ENCODE measurements around the gene ZNF222.

Gene ZNF222

DNA sequence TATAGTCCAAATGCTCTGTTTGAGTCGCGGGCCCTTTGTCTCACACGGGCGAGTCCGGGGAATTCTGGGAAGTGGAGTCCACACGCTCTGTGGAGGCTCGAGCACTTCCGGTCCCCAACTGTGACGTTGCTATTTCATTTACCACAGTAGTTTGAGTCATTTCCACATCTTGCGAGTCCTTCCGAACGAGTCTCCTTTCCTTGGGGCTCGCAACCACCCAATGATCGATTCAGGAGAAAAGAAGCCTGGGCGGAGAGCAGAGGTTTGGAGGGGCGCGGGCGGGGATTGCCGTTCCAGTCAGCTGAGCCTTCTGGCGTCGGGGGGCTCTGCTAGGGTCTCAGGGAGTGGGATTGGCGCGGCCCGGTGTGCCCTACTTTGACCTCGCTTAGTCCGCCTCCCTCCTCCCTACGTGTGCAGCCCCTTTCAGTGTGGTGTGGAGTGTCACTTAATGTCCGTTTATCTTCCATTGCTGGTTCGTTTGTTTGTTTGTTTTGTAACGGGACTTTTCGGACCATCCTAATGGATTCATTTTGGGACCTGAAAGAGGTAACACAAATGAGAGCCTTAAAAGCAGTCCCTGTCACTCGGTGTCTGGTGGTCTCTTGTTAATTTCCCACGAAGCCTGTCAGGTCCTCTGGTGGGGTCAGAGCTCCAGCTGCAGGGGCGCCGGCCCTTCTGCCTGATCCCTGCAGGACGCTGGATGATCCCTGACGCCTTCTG, at the start of gene ZNF222:
Gene ZNF222 (plus strand): TSS at position 163 of the 720 bp plus-strand sequence. CDS start 58 bp downstream, at position 221.
- Mint-ChIP-seq H3K27me3 (no peaks in the 10 kb centered on the region), H3K4me3 (peak within 1 kb of the TSS; percentile 97 to 99), H3K4me1 (peaks cover 19% of the 10 kb centered on the region), H3K27ac (peak within 1 kb of the TSS; percentile 97), H3K9me3 (peaks cover 26 to 47% of the 10 kb centered on the region in 2 donors)
- DNase-seq (peak; percentile 69 to 80), ATAC-seq (peak; percentile 100)

DNA sequence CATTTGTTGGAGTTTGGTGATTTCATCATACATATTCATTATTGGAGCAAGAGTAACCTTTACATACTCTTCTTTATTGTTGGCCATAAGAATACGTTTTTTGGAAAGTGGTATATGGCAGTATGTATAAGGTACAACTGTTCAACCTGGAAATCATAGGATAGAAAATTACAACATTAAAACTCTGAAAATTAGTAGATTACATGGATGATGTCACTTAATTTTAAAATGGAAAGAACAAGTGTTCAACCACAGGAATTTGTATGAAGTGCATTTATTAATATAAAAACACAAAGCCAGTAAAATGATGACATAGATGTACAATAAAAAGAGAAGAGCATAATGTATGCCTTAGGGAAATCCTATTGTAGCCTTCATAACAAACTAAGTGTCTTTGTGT, 48.4 kb upstream of the ZNF222 start:
- H3K9me3 Mint-ChIP-seq, result peaks cover 36 to 46% of the 10 kb centered on the region in 2 donors
- H3K27me3 Mint-ChIP-seq, result no peaks in the 10 kb centered on the region
- DNase-seq (no peak), ATAC-seq (no peak)
- H3K4me3 Mint-ChIP-seq, result no peak overlapping the region
- H3K27ac Mint-ChIP-seq, result no peak overlapping the region
- H3K4me1 Mint-ChIP-seq, result no peaks in the 10 kb centered on the region

DNA sequence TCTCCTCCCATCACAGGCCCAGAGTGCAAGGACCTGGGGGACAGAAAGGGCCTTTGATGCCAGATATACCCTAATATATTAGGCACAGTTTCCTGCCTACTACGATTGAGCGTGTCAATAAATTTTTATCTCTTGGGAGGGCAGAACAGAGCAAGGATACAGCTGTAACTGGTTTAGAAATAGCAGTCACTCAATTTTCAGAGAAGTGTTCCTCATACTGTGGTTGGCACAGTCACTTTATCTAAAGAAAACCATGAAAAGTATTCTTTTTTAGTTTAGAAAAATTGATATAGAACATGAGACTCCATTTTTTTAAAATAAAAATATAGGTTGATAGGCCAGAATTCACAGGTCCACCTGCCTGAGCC, 41.7 kb upstream of the ZNF222 start:
- H3K27me3 Mint-ChIP-seq, result no peaks in the 10 kb centered on the region
- peak overlapping the region; percentile 73 to 98 for H3K4me3 Mint-ChIP-seq
- DNase-seq (no peak), ATAC-seq (no peak)
- no peak overlapping the region for H3K27ac Mint-ChIP-seq
- peaks cover 15% of the 10 kb centered on the region for H3K4me1 Mint-ChIP-seq
- peaks cover 8 to 22% of the 10 kb centered on the region in 2 donors for H3K9me3 Mint-ChIP-seq

DNA sequence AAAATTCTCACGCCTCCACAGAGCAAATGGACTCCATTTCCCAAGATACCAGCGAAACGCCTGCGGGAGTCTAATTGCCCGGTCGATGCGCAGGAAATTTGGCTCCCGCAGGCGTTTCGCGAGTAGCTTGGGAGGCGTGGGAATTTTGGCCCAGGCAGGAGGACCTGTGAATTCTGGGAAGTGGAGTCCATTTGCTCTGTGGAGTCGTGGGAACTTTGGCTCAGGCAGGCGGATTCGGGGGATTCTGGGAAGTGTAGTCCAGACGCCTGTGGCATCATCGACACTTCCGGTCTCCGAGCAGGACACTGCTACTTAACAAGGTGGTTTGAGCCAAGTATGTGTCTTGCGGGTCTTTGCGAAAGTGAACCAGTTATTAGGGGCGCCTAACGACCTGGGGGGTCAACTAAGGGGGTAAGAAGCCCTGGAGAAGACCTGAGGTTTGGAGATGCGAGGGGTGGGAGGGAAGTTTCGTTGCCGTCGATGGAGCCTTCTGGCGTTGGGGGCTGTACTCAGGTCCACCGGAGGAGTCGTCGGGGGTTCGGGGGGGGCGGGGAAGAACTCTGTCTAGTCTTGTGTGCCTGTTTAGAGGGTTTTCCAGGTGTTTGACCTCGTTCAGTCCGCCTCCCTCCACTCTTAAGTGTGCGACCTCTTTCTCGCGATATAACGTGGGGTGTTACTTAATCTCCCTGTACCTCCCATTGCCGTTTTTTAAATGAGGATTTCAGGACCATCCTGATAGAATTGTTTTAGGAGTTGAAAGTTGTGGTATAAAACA, 41.1 kb upstream of the ZNF222 start, which contains the start of gene ZNF155:
Gene ZNF155 (plus strand): TSS at position 277 of the 775 bp plus-strand sequence. CDS start 4,356 bp downstream, outside the sequence.
- H3K4me3 Mint-ChIP-seq, result peak within 1 kb of the TSS; percentile 94 to 98
- peaks cover 15% of the 10 kb centered on the region for H3K4me1 Mint-ChIP-seq
- H3K27me3 Mint-ChIP-seq, result no peaks in the 10 kb centered on the region
- peak within 1 kb of the TSS; percentile 99 for H3K27ac Mint-ChIP-seq
- DNase-seq (peak; percentile 66 to 69), ATAC-seq (peak; percentile 95)
- peaks cover 14 to 28% of the 10 kb centered on the region in 2 donors for H3K9me3 Mint-ChIP-seq

DNA sequence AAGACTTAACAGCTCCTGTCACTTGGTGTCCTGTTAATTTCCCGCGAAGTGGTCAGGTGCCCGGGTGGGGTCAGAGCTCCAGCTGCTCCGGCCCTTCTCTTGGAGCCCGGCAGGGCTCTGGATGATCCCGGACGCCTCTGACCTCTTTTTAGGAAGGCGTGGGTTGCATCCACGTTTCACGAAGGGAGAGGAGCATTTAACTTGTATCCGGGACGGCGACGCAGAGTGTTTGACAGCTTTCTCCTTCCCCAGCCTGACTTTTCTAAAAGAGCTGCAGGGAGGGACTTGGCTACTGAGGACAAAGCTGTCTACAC, 40.5 kb upstream of the ZNF222 start:
- peaks cover 15% of the 10 kb centered on the region for H3K4me1 Mint-ChIP-seq
- H3K27me3 Mint-ChIP-seq, result no peaks in the 10 kb centered on the region
- DNase-seq, result peak in 1 of 2 donors; percentile 9
- peaks cover 16 to 33% of the 10 kb centered on the region in 2 donors for H3K9me3 Mint-ChIP-seq
- H3K27ac Mint-ChIP-seq, result peak overlapping the region; percentile 99
- ATAC-seq, result peak; percentile 29
- H3K4me3 Mint-ChIP-seq, result peak overlapping the region; percentile 94 to 98

DNA sequence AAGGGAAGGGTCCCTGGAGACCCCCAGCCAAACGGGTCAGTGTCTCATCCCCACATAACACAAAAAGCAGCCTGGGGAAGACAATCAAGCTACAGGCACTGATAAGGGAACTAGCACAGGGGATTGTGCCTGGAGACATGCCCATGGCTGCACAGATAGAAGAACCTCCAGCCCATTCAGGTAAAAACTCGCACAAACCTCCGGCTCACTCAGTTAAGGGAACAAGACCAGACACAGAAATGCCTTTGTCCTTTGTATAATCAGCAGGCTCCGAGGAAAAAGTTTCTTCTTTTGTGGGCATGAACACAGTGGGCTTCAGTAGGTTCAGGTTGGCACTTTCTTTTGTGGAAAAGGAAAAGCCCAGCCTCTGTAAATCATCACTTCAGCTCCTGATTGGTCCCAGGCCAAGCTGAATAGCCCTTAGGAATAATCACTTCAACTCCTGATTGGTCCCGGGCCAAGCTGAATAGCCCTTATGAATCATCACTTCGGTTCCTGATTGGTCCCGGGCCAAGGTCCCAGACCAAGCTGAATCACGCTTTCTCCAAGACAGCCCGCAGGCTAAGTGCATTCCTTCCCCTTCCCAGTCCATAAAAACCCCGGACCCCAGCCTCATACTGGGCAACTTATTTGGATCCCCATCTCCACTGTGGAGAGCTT, 27.4 kb upstream of the ZNF222 start:
- H3K27me3 Mint-ChIP-seq, result no peaks in the 10 kb centered on the region
- no peak overlapping the region for H3K27ac Mint-ChIP-seq
- H3K4me1 Mint-ChIP-seq, result peaks cover 11% of the 10 kb centered on the region
- H3K4me3 Mint-ChIP-seq, result no peak overlapping the region
- peaks cover 46 to 47% of the 10 kb centered on the region in 2 donors for H3K9me3 Mint-ChIP-seq
- DNase-seq (no peak), ATAC-seq (no peak)

DNA sequence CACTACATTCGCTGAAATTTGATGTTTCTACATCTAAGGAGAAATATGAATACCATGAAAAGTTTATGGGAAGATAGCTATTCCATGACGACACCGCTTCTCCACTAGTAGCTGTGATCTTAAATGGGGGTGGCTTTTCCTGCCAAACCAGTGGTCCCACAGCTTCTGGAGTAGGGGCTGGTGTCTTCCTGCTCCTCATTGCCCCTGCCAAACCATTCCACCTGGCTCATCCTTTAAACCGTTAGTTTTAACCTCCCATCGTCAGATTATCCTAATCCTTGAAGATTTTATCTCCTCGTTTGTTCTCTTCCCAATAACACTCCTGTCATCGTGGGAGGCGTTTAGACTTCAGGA, 23.0 kb upstream of the ZNF222 start:
- peaks cover 17% of the 10 kb centered on the region for H3K4me1 Mint-ChIP-seq
- no peak for ATAC-seq
- peak overlapping the region; percentile 97 to 98 for H3K4me3 Mint-ChIP-seq
- no peak for DNase-seq
- peaks cover 47 to 50% of the 10 kb centered on the region in 2 donors for H3K9me3 Mint-ChIP-seq
- no peaks in the 10 kb centered on the region for H3K27me3 Mint-ChIP-seq
- H3K27ac Mint-ChIP-seq, result peak overlapping the region; percentile 95

DNA sequence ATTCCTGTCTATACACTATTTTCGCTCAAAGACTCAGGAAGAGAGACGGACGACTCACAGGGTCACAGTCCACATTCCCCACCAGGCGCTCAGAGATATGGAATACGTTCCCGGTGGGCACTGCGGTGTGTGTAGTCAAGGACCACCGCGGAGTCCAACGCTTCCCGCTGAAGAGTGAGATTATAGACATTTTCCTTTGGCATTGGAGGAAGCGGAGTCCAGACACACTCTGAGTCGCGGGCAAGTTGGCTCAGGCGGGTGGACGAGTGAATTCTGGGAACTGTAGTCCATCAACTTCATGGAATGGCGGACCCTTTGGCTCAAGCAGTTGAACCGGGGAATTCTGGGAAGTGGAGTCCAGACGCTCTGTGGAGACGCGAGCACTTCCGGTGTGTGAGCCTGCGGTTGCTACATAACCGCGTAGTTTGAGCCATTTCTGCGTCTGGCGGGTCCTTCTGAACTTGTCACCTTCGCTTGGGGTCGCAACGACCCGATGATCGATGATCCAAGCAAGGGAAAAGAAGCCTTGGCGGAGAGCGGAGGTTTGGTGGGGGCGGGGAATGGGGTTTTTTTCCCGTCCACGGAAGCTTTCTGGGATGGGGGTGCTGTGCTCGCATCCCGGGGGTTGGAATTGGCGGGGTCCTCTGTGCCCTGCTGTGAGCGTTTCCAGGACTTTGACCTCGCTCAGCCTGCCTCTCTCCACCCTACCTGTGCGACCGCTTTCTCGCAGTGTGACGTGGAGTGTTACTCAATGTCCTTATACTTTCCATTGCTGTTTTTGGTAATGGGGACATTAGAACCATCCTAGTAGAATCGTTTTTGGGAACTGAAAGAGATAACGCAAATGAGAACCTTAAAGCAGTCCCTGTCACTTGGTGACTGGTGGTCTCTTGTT, 22.4 kb upstream of the ZNF222 start, which contains the start of gene ZNF230:
Gene ZNF230 (plus strand): TSS at position 392 of the 895 bp plus-strand sequence. CDS start 4,122 bp downstream, outside the sequence.
- Mint-ChIP-seq H3K4me1 (peaks cover 17% of the 10 kb centered on the region), H3K27ac (peak within 1 kb of the TSS; percentile 95), H3K4me3 (peak within 1 kb of the TSS; percentile 97 to 98), H3K9me3 (peaks cover 47 to 50% of the 10 kb centered on the region in 2 donors), H3K27me3 (no peaks in the 10 kb centered on the region)
- ATAC-seq (peak; percentile 95), DNase-seq (peak; percentile 74 to 86)

DNA sequence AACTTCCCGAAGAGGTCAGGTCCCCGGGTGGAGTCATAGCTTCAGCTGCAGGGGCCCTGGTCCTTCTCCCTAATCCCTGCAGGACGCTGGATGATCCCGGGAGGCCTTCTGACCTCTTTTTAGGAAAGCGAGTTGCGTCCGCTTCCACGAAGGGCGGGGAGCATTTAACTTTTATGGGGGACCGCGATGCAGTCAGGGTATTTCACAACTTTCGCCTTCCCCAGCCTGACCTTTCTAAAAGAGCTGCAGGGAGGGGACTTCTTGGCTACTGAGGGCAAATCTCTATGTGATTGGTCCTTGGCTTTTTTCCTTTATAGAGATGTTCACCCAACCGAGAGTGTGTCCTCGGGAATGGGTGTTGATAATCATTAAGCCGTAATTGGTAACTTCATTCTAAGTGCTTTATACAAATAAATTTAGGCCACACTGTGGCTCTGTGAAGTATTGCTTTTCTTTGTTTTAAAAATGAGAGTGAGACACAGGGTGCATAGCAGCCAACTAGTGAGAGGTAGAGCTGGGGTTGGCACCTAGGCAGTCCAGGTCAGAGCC, 21.6 kb upstream of the ZNF222 start:
- DNase-seq (peak; percentile 17 to 19), ATAC-seq (peak; percentile 73)
- peaks cover 47 to 49% of the 10 kb centered on the region in 2 donors for H3K9me3 Mint-ChIP-seq
- H3K27me3 Mint-ChIP-seq, result no peaks in the 10 kb centered on the region
- peak overlapping the region; percentile 69 to 95 for H3K27ac Mint-ChIP-seq
- H3K4me1 Mint-ChIP-seq, result peaks cover 17% of the 10 kb centered on the region
- peak overlapping the region; percentile 97 to 98 for H3K4me3 Mint-ChIP-seq

DNA sequence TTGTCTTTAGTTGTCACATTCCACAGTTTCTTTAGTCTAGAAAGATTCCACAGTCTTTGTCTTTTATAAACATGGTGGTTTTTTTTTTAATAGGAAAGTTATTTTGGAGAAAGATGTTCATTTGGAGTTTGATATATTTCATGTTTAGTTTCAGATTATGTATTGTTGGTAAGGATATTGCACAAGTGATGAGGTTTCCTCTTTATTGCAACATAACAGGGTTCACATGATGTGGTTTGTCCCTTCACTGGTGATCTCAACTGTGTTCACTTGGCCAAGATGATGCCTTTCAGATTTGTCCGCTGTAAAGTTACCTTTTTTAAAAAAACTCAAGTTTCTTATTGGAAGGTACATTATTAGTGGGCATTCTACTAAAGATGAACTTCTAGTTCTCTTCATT, 19.2 kb upstream of the ZNF222 start:
- Mint-ChIP-seq H3K27me3 (no peaks in the 10 kb centered on the region), H3K9me3 (peaks cover 55 to 62% of the 10 kb centered on the region in 2 donors), H3K27ac (no peak overlapping the region), H3K4me3 (no peak overlapping the region), H3K4me1 (peaks cover 17% of the 10 kb centered on the region)
- DNase-seq (no peak), ATAC-seq (no peak)

DNA sequence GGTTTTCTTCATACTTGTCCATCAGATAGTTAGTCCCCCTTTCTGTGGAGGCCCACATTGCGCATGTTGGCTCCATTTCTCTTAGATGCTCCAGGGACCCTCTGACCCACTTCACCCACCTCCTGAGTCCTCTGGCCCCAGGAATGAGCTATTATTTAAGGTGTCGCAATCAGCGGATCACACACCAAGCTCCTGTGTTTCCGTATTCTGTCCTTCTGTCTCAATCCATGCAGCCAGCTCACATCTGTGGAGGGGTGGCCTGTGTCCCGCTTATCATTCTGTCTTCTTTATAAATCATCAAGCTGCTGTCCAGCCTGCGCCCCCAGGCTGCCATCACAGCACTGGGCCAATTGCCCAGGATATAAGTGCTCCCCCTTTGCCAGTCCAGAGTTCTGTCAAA, 17.7 kb upstream of the ZNF222 start:
- Mint-ChIP-seq H3K9me3 (peaks cover 57 to 68% of the 10 kb centered on the region in 2 donors), H3K4me3 (no peak overlapping the region), H3K4me1 (peaks cover 9% of the 10 kb centered on the region), H3K27ac (peak overlapping the region in 1 of 2 donors; percentile 30), H3K27me3 (no peaks in the 10 kb centered on the region)
- ATAC-seq, result no peak
- DNase-seq, result no peak

DNA sequence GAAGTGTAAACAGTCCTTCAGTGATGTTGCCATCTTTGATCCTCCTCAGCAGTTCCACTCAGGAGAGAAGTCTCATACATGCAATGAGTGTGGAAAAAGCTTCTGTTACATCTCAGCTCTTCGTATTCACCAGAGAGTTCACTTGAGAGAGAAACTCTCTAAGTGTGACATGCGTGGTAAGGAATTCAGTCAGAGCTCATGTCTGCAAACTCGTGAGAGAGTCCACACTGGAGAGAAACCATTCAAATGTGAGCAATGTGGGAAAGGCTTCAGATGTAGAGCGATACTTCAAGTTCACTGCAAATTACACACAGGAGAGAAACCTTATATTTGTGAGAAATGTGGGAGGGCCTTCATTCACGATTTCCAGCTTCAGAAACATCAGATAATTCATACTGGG, 14.7 kb upstream of the ZNF222 start:
- no peaks in the 10 kb centered on the region for H3K27me3 Mint-ChIP-seq
- H3K4me1 Mint-ChIP-seq, result no peaks in the 10 kb centered on the region
- DNase-seq (no peak), ATAC-seq (no peak)
- H3K4me3 Mint-ChIP-seq, result no peak overlapping the region
- H3K9me3 Mint-ChIP-seq, result peaks cover 81 to 87% of the 10 kb centered on the region in 2 donors
- H3K27ac Mint-ChIP-seq, result no peak overlapping the region

DNA sequence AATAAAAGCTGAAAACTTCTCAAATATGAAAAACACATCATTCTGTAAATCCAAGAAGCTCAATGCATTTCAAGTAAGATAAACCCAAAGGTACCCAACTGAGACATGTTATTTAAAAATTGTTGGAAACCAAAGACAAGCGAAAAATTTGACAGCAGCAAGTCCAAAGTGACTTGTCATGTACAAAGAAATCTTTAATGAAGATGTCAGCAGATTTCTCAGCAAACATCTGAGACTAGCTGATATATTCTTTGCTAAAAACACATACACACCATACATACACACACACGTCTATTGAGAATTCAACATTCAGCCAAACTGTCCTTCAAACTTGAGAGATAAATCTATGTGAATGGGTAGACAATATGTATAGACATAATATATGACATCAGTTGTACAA, 5.7 kb upstream of the ZNF222 start:
- ATAC-seq (no peak), DNase-seq (no peak)
- Mint-ChIP-seq H3K27me3 (no peaks in the 10 kb centered on the region), H3K4me3 (no peak overlapping the region), H3K4me1 (peaks cover under 1% of the 10 kb centered on the region), H3K9me3 (peaks cover 44 to 70% of the 10 kb centered on the region in 2 donors), H3K27ac (no peak overlapping the region)

DNA sequence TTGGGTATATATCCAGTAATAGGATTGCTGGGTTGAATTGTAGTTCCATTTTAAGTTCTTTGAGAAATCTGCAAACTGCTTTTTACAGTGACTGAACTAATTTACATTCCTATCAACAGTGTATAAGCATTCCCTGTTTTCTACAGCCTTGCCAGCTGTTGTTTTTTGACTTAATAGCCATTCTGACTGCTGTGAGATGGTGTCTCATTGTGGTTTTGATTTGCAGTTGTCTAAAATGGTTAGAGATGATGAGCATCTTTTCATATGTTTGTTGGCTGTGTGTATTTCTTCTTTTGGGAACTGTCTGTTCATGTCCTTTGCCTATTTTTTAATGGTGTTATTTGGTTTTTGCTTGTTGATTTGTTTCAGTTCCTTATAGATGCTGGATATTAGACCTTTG, 4.0 kb upstream of the ZNF222 start:
- no peak for DNase-seq
- Mint-ChIP-seq H3K27ac (no peak overlapping the region), H3K9me3 (peaks cover 36 to 67% of the 10 kb centered on the region in 2 donors), H3K4me3 (no peak overlapping the region), H3K4me1 (peaks cover 17% of the 10 kb centered on the region), H3K27me3 (no peaks in the 10 kb centered on the region)
- ATAC-seq, result no peak

DNA sequence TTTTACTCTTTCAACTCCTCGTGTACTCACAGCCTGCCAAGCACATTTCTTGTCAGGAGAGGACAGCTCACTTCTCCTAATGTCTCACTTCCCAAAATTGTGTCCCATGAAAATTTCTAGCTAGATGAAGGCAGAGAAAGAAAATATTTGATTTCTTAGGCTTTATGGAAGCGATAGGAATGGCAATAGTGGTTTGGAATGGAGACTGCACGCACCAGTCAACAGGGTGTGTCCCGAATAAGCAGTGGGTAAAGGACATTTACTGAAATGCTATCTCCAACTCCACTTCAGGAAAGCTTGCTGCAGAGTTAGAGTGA, 321 bp upstream of the ZNF222 start:
- no peak for ATAC-seq
- Mint-ChIP-seq H3K9me3 (peaks cover 29 to 51% of the 10 kb centered on the region in 2 donors), H3K27me3 (no peaks in the 10 kb centered on the region)

More for the DNA sequence above, 321 bp upstream of the ZNF222 start:
- Mint-ChIP-seq H3K4me3 (peak overlapping the region; percentile 97 to 99), H3K4me1 (peaks cover 19% of the 10 kb centered on the region), H3K27ac (peak overlapping the region; percentile 97)
- DNase-seq, result no peak

Measured in stimulated activated naive CD8-positive, alpha-beta T cell treated with anti-CD3 and anti-CD28 coated beads, Interleukin-15, amount 100 ng/mL, for 72 hours (primary cell).